Ishikawa (cell line): Measurements from ENCODE around the gene CDH18.

ENCODE experiments used
- CEBPB ChIP-seq: IDR thresholded peaks from 2 replicates; pipeline ENCODE4 v1.6.1; 2012
- FOXM1 ChIP-seq: IDR thresholded peaks from 2 replicates; pipeline ENCODE4 v1.6.1; 2012; ENCODE audit warnings: low read depth, borderline replicate concordance
- NFIC ChIP-seq: IDR thresholded peaks from 2 replicates; pipeline ENCODE4 v1.6.1; 2012
- RAD21 ChIP-seq: IDR thresholded peaks from 2 replicates; pipeline ENCODE4 v1.6.1; 2012; ENCODE audit warnings: low read depth
- TF ChIP-seq, protein P1 (sequence below): IDR thresholded peaks from 2 replicates; pipeline ENCODE4 v1.6.1; 2012

GRCh38 chr5:19986031-19986619, 1.9 kb downstream of the CDH18 start:
- TF ChIP-seq NFIC: no peak
- TF ChIP-seq, protein P1, sequence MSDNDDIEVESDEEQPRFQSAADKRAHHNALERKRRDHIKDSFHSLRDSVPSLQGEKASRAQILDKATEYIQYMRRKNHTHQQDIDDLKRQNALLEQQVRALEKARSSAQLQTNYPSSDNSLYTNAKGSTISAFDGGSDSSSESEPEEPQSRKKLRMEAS: no peak
- no peak for TF ChIP-seq CEBPB
- no peak for TF ChIP-seq FOXM1
- TF ChIP-seq RAD21: no peak
